ENCODE results near the gene CHRNA1. TPM values are rescaled to one million over a fixed set of nuclear protein-coding genes. Genes with fewer than 3 reads are reported as not detected.

The CHRNA1 gene
- total and polyA plus RNA-seq, 4 donors = not detected

DNA sequence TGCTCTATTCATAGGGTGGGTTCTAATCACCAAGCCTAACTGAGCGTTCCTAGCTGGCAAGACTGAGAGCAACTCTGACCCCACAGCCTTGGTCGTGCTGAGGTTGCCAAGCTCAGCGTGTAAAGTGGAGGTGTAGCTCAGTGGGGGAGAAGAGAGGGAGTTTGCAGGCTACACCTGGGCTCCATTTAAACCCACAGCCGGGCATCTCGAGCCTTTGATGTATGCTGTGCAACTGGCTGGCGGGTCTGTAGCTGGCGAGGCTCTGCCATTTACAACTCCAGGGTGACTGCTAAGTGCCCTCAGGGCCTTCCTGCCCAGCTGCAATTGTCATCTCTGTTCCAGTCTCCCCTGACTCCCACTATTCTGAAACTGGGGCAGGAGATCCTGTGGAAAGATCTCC lies 20.0 kb upstream of the CHRNA1 start:
- H3K27me3 ChIP-seq (ENCODE audit: control insufficient read depth in 4 of 4, insufficient read depth in 4 of 4, low read length in 3 of 4) = no peaks in the 10 kb centered on the region
- no peaks in the 10 kb centered on the region for H3K4me1 ChIP-seq (ENCODE audit: control insufficient read depth in 4 of 4, insufficient read depth in 4 of 4, low read length in 3 of 4)
- H3K4me3 ChIP-seq (ENCODE audit: low read depth in 1 of 3, low read length in 3 of 3) = no peak overlapping the region
- H3K36me3 ChIP-seq (ENCODE audit: control insufficient read depth in 4 of 4, insufficient read depth in 3 of 4, low read depth in 1 of 4, low read length in 3 of 4) = no peaks in the 10 kb centered on the region
- H3K9ac ChIP-seq (ENCODE audit: low read depth in 1 of 2, low read length in 2 of 2) = no peak overlapping the region
- 93% methylated on average over 7 of the region's 7 CpGs for WGBS
- no peak overlapping the region for H3K27ac ChIP-seq (ENCODE audit: low read depth in 1 of 2, low read length in 2 of 2)
- no peak for TF ChIP-seq TAF1 (conservative IDR thresholded peaks at IDR 0.05)
- TF ChIP-seq, protein P1, sequence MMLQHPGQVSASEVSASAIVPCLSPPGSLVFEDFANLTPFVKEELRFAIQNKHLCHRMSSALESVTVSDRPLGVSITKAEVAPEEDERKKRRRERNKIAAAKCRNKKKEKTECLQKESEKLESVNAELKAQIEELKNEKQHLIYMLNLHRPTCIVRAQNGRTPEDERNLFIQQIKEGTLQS (IDR thresholded peaks at IDR 0.05) = no peak
- TF ChIP-seq YY1 (IDR thresholded peaks at IDR 0.05) = no peak
- TF ChIP-seq RXRA (IDR thresholded peaks at IDR 0.05) = no peak
- TF ChIP-seq SP1 (IDR thresholded peaks at IDR 0.05) = no peak
- TF ChIP-seq HNF4G (IDR thresholded peaks at IDR 0.05) = no peak
- TF ChIP-seq FOXA2 (IDR thresholded peaks at IDR 0.05) = no peak
- TF ChIP-seq FOXA1 (IDR thresholded peaks at IDR 0.05) = no peak
- TF ChIP-seq RAD21 (IDR thresholded peaks at IDR 0.05) = no peak
- TF ChIP-seq, protein P2, sequence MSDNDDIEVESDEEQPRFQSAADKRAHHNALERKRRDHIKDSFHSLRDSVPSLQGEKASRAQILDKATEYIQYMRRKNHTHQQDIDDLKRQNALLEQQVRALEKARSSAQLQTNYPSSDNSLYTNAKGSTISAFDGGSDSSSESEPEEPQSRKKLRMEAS (IDR thresholded peaks at IDR 0.05) = no peak
- no peak for TF ChIP-seq EGR1 (IDR thresholded peaks at IDR 0.05; ENCODE audit: low read depth in 2 of 2)
- TF ChIP-seq, protein P3, sequence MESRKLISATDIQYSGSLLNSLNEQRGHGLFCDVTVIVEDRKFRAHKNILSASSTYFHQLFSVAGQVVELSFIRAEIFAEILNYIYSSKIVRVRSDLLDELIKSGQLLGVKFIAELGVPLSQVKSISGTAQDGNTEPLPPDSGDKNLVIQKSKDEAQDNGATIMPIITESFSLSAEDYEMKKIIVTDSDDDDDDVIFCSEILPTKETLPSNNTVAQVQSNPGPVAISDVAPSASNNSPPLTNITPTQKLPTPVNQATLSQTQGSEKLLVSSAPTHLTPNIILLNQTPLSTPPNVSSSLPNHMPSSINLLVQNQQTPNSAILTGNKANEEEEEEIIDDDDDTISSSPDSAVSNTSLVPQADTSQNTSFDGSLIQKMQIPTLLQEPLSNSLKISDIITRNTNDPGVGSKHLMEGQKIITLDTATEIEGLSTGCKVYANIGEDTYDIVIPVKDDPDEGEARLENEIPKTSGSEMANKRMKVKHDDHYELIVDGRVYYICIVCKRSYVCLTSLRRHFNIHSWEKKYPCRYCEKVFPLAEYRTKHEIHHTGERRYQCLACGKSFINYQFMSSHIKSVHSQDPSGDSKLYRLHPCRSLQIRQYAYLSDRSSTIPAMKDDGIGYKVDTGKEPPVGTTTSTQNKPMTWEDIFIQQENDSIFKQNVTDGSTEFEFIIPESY (IDR thresholded peaks at IDR 0.05) = no peak
- TF ChIP-seq JUND (IDR thresholded peaks at IDR 0.05) = no peak
- DNase-seq (ENCODE audit: low spot score) = no peak
- H3K9me3 ChIP-seq (ENCODE audit: control insufficient read depth in 4 of 4, low read length in 3 of 4) = no peaks in the 10 kb centered on the region

DNA sequence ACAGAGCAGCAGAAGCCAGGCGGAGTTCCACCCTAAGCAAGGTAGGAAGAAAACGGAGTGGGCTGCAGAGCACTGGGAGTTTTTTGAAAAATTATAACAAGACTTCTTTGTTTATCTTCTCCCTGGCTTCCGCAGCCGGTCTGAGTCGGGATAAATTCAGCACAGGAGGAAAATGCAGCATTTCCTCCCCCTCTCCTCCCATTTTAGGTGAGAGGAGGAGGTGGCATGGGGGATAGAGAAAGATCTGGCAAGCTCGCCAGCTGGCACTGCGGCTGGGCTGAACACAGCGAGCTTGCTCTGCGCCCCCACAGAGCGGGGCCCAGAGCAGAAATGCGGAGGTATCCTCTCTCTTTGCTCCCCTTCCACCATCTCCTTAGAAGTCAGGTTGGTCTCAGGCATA lies 17.7 kb upstream of the CHRNA1 start:
- 86% methylated on average over 11 of the region's 11 CpGs for WGBS
- Histone ChIP-seq H3K4me3 (ENCODE audit: low read depth in 1 of 3, low read length in 3 of 3) (no peak overlapping the region), H3K36me3 (ENCODE audit: control insufficient read depth in 4 of 4, insufficient read depth in 3 of 4, low read depth in 1 of 4, low read length in 3 of 4) (no peaks in the 10 kb centered on the region), H3K27me3 (ENCODE audit: control insufficient read depth in 4 of 4, insufficient read depth in 4 of 4, low read length in 3 of 4) (no peaks in the 10 kb centered on the region), H3K27ac (ENCODE audit: low read depth in 1 of 2, low read length in 2 of 2) (no peak overlapping the region), H3K4me1 (ENCODE audit: control insufficient read depth in 4 of 4, insufficient read depth in 4 of 4, low read length in 3 of 4) (no peaks in the 10 kb centered on the region), H3K9me3 (ENCODE audit: control insufficient read depth in 4 of 4, low read length in 3 of 4) (no peaks in the 10 kb centered on the region), H3K9ac (ENCODE audit: low read depth in 1 of 2, low read length in 2 of 2) (no peak overlapping the region)
- TF ChIP-seq EGR1 (IDR thresholded peaks at IDR 0.05; ENCODE audit: low read depth in 2 of 2) = no peak
- DNase-seq (ENCODE audit: low spot score) = no peak

DNA sequence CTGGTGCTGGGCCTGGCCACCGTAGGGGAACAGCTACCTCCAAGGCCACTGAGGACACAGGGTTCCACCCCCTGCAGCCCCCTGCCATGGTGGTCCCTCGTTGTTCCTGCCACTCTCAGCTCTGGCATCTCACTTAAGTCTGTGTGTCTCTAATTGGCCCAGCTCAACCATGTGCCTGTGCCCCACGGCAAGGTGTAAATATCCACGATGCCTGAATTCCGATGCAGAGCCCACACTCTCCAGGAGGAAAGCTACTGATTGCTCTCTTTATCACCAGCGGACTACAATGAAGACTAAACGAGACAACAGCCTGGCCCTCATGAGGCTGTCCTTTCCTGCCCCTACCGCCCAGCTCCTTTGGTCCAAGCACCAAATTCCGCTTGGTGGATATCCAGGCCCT lies 17.0 kb upstream of the CHRNA1 start:
- Histone ChIP-seq H3K4me1 (ENCODE audit: control insufficient read depth in 4 of 4, insufficient read depth in 4 of 4, low read length in 3 of 4) (no peaks in the 10 kb centered on the region), H3K9ac (ENCODE audit: low read depth in 1 of 2, low read length in 2 of 2) (no peak overlapping the region), H3K9me3 (ENCODE audit: control insufficient read depth in 4 of 4, low read length in 3 of 4) (no peaks in the 10 kb centered on the region), H3K27ac (ENCODE audit: low read depth in 1 of 2, low read length in 2 of 2) (no peak overlapping the region), H3K36me3 (ENCODE audit: control insufficient read depth in 4 of 4, insufficient read depth in 3 of 4, low read depth in 1 of 4, low read length in 3 of 4) (no peaks in the 10 kb centered on the region), H3K4me3 (ENCODE audit: low read depth in 1 of 3, low read length in 3 of 3) (no peak overlapping the region), H3K27me3 (ENCODE audit: control insufficient read depth in 4 of 4, insufficient read depth in 4 of 4, low read length in 3 of 4) (no peaks in the 10 kb centered on the region)
- TF ChIP-seq SP1 (IDR thresholded peaks at IDR 0.05) (no peak), HNF4A (conservative IDR thresholded peaks at IDR 0.05) (no peak), YY1 (IDR thresholded peaks at IDR 0.05) (no peak), RXRA (IDR thresholded peaks at IDR 0.05) (no peak), HNF4G (IDR thresholded peaks at IDR 0.05) (no peak), TAF1 (conservative IDR thresholded peaks at IDR 0.05) (no peak), NR2F2 (IDR thresholded peaks at IDR 0.05) (no peak), JUND (IDR thresholded peaks at IDR 0.05) (no peak), EGR1 (IDR thresholded peaks at IDR 0.05; ENCODE audit: low read depth in 2 of 2) (no peak), GABPA (IDR thresholded peaks at IDR 0.05 in 1 of 2, conservative IDR thresholded peaks at IDR 0.05 in 1 of 2) (no peak), FOXA2 (IDR thresholded peaks at IDR 0.05) (no peak), RAD21 (IDR thresholded peaks at IDR 0.05) (no peak)
- TF ChIP-seq, protein P4, sequence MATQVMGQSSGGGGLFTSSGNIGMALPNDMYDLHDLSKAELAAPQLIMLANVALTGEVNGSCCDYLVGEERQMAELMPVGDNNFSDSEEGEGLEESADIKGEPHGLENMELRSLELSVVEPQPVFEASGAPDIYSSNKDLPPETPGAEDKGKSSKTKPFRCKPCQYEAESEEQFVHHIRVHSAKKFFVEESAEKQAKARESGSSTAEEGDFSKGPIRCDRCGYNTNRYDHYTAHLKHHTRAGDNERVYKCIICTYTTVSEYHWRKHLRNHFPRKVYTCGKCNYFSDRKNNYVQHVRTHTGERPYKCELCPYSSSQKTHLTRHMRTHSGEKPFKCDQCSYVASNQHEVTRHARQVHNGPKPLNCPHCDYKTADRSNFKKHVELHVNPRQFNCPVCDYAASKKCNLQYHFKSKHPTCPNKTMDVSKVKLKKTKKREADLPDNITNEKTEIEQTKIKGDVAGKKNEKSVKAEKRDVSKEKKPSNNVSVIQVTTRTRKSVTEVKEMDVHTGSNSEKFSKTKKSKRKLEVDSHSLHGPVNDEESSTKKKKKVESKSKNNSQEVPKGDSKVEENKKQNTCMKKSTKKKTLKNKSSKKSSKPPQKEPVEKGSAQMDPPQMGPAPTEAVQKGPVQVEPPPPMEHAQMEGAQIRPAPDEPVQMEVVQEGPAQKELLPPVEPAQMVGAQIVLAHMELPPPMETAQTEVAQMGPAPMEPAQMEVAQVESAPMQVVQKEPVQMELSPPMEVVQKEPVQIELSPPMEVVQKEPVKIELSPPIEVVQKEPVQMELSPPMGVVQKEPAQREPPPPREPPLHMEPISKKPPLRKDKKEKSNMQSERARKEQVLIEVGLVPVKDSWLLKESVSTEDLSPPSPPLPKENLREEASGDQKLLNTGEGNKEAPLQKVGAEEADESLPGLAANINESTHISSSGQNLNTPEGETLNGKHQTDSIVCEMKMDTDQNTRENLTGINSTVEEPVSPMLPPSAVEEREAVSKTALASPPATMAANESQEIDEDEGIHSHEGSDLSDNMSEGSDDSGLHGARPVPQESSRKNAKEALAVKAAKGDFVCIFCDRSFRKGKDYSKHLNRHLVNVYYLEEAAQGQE (IDR thresholded peaks at IDR 0.05) = no peak
- TF ChIP-seq, protein P3 (IDR thresholded peaks at IDR 0.05) = no peak
- TF ChIP-seq, protein P5, sequence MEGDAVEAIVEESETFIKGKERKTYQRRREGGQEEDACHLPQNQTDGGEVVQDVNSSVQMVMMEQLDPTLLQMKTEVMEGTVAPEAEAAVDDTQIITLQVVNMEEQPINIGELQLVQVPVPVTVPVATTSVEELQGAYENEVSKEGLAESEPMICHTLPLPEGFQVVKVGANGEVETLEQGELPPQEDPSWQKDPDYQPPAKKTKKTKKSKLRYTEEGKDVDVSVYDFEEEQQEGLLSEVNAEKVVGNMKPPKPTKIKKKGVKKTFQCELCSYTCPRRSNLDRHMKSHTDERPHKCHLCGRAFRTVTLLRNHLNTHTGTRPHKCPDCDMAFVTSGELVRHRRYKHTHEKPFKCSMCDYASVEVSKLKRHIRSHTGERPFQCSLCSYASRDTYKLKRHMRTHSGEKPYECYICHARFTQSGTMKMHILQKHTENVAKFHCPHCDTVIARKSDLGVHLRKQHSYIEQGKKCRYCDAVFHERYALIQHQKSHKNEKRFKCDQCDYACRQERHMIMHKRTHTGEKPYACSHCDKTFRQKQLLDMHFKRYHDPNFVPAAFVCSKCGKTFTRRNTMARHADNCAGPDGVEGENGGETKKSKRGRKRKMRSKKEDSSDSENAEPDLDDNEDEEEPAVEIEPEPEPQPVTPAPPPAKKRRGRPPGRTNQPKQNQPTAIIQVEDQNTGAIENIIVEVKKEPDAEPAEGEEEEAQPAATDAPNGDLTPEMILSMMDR (IDR thresholded peaks at IDR 0.05; ENCODE audit: low read depth, low read length, missing input control) = no peak
- TF ChIP-seq, protein P1 (IDR thresholded peaks at IDR 0.05) = no peak
- no peak for DNase-seq (ENCODE audit: low spot score)
- 84% methylated on average over 9 of the region's 9 CpGs for WGBS
